Measurements from ENCODE around the gene CHI3L2. TPM values are rescaled to one million over a fixed set of nuclear protein-coding genes. Genes with fewer than 3 reads are reported as not detected.

CHI3L2 gene
- total RNA-seq, 1 donor from 2014 or later = under 0.01 TPM

DNA sequence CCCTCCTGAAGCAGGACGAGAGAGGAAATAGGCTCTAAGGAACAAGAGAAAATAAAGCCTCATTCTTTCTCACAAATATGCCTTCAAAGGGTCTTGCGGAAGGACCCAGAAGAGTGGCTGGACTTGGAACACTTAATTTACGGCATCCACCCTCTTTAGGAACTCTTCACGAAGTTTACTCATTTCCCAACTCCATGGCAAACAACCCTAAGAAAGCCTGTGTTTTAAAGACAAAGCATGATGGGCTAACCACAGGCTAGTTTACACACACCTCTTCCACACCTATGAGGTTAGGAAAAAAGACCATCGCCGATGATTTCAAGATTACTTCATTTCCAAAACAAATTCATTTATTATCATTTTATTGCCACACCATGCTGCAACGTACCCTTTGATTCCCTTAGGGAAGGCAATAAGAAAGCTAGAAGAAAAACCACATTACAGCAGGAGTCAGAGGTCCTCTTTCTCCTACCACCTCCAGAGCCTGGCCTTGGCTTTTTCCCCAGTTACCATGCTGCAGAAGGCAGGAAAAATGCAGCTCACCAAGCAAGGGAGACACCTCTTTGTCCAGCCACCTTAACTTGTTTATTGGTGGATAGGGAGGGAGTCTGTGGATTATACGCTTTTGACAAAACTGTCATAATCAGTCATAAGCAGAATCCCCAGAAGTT, 29.6 kb downstream of the CHI3L2 start:
- DNase-seq = no peak

GRCh38 chr1:111267801-111268508, 40.4 kb downstream of the CHI3L2 start:
- DNase-seq = no peak

DNA sequence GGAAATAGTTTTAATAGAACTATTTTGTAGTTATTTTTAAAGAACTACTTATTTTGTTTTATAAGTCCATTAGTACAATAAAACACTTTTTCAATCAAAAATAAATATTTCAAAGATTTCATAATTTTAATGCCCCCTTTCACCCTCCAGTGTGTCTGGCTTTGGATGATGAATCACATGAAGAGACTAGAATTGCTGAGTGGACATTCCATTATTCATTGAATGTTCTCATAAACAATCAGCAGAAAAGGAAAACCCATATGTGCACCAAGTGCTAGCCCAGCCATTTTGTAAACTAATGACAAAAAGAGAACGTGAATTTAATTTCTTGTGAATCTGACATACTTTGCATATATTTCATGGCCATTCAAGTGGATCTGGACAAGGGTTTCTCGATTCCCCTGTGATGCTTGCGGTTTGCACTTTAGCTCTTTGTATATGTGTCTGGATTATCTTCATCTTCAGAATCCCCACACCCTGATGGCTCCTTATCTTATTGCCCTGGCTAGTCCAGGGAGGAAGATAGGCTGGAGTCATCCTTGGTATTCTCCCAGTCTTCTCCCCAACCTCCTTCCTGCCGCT, 42.4 kb downstream of the CHI3L2 start:
- no peak for DNase-seq

GRCh38 chr1:111270771-111271463, 43.4 kb downstream of the CHI3L2 start:
- DNase-seq = no peak

DNA sequence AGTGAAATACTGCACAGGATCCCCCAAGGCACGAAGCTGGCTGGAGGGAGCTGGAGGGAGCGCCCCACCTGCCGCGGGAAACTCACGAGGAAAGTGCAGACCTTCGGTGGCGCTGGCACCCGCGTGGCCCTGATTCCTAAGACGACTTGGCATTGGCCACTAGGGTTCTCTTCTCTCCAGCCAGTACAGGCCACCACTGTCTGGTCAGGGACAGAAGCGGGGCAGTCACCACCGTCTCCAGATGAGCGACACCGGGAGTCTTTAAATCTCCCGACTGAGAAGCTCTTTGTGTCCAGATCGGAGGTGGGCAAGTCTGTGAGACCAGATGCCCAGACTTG, 43.9 kb downstream of the CHI3L2 start:
- no peak for DNase-seq

GRCh38 chr1:111272081-111272480, 44.6 kb downstream of the CHI3L2 start:
- no peak for DNase-seq

GRCh38 chr1:111274653-111275052, 47.1 kb downstream of the CHI3L2 start:
- DNase-seq = no peak

GRCh38 chr1:111275079-111275478, 47.6 kb downstream of the CHI3L2 start:
- DNase-seq = no peak

DNA sequence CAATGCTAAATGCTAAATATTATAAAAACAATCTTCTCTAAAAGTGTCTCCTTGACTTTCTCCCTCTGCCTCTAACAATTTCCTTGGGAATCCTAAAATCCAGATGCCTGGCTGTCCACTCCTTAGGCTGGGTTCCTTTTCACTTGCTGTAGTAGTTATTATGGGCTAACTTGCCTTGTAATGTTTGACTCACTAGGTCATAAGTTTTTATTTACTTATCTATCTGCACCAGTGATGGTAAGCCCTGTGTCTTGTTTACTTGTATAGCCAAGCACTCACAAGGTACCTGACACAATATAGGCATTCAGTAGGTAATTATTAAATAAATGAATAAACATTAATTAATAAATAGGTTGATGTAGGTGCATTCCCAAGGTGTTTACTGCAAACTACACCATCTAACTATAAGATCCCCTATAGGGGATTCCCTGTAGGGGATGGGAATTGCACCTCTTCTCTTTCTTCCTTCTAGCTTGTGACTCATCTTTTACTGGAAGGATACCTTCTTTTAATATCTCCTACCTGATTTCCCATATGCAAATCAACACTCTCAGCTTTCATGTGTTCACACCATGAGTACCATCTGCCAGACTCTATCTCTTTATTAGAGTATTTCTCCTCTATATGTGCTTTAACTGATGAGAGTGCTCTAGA, 48.4 kb downstream of the CHI3L2 start:
- DNase-seq = no peak

DNA sequence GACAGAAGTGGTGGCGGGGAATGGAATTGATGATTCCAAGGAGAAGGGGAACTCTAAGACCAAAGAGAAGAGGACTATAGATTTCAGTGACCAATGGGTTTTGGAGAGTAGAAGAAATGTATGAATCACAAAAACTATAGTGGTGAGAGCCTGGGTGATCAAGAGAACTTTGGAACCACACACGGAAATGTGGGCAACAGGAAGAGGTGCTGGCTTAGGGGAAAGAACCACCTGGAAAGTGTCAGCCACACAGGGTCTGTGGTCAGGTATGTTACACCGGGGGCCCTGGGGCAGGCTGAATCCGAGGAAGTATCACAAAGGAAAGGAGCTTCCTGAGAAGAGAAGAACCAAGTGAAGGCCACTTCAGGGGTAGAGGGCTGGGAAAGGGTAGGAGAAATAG, 51.6 kb downstream of the CHI3L2 start:
- no peak for DNase-seq

DNA sequence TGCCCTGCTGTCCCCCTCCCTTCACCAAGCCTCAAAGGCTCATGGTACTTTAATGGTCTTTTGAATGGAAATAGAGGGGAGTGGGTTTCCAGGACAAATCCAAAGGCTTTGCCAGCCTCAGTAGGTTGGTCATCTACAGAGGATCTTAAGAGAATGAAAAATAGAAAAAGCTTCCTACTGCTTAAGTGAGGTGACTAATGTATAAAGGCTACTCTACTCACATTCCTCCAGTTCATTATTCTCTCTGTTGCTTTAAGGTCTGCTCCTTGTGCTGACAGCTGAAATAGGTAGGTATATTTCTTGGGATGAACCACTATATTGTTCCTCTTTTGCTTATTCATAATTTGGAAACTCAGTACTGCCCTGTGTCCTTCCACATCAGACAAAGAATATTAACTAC, 52.8 kb downstream of the CHI3L2 start:
- DNase-seq = no peak

GRCh38 chr1:111281411-111281810, 53.9 kb downstream of the CHI3L2 start:
- DNase-seq = no peak

- no peak for DNase-seq
Measured at GRCh38 chr1:111283838-111284237, 56.3 kb downstream of the CHI3L2 start.

- no peak for DNase-seq
Measured at GRCh38 chr1:111285879-111286278, 58.4 kb downstream of the CHI3L2 start.

- no peak for DNase-seq
Measured at GRCh38 chr1:111286912-111287311, 59.4 kb downstream of the CHI3L2 start.

- no peak for DNase-seq
Measured at GRCh38 chr1:111289371-111289770, 61.9 kb downstream of the CHI3L2 start.

- no peak for DNase-seq
Measured at GRCh38 chr1:111290104-111290503, 62.6 kb downstream of the CHI3L2 start.

GRCh38 chr1:111290630-111291029, 63.1 kb downstream of the CHI3L2 start, which contains the start of gene CHIA:
Gene CHIA, plus strand, starts transcription at chr1:111290851. Its CDS starts 19,617 bp downstream, at chr1:111310468.
- no peak for DNase-seq

All from dermis blood vessel endothelial cell (primary cell).